Measurements from ENCODE around the gene MGAM2.
"Not testable (repeated sequence)": the region's sequence is repeated elsewhere in the genome, so short reads cannot be mapped to it uniquely, and the experiment has no call there.

MGAM2 gene

DNA sequence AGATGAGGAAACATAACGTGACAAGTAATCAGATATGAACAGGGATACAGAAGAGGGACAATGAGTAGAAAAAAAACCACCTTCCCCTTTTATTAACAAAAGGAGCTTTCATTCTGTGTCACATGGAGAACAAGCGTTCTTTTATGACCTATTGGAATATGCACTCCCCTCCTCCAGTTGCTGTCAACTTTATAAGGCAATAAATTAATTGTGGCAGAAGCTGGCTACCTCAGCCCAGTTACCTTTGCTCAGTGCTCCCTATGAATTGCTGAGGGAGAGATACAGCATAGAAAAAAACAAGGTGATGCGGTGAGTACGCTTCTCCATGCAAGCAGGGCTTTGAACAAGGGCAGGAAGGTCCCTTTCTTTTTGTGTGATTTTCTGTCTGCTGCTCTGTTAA, at the start of gene MGAM2:
Gene MGAM2, plus strand, starts transcription at position 220 of the 400 bp plus-strand sequence. CDS start 5,156 bp downstream, outside the sequence.
- DNase-seq (ENCODE audit: low read depth): no peak

DNA sequence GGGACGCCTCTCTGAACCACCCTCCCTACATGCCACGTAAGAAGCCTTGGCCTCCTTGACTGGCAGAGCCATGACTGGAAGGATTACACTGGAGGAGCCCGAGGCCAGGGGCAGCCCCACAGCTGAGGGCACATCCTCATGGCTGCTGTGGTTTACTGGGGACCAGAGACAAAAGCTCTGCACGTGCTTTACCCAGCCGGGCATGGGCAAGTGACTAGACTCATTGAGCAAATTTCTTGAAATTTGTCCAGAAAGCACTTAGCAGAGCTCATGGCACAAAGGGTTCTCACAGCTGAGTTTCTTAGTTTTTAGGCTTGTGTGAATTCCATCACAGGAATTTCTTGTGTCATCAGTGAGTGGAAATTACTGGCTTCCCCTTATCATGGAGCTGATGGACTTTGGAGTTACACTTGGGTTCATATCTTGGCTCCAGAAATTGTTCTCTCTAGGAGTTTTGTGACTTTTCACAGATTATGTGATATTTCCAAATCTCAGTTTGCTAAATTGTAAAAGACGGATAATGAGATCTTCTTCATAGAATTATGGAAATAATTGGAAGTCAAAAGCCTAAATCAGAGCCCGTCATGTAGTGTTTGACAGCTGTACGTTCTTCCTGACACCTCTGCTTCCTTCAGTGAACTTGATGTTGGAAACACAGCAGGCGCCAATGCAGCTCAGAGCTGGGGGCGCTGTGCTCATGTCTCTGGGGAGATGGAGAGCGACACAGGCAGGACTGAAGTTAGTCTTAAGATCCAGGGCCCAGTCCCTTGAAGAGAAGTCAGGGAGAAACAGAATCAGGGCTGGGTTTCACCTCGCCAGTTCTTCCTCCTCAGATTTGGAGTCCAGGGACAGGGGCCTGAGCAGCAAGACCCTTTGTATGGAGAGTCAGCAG, 47.7 kb upstream of the MGAM2 start:
- no peak for DNase-seq (ENCODE audit: low read depth)

DNA sequence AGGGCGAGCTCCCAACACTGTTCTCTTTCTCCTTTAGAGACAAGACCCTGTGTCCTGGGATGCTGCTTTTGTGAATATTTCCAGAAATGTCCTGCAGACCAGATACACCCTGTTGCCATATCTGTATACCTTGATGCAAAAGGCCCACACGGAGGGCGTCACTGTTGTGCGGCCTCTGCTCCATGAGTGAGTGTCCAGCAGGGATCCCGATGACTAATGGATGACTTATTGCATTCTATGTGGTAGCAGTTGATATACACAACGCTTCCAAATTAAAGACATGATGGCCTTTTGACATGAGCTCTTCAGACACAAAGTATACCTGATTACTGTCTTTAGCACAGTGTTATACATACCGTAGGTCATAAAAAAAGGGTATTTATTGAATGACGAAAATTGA, 45.0 kb upstream of the MGAM2 start:
- no peak for DNase-seq (ENCODE audit: low read depth)

DNA sequence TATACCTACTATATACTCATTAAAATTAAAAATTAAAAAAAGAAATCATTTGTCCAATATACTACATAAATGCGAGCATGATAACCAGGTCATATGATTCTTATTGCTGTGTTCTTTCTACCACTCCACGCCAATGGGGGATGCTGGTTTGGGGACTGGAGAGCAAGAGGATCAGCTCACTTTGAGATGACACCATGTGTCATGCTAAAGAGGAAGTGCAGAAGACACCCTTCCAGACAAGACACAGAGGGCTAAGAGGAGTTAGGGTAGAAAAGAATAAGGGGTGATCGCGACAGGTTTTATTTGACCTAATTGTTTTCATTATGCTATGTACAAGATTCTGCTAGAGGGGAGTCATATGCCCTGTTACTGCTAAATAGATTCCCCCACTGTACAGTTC, 33.8 kb upstream of the MGAM2 start:
- no peak for DNase-seq (ENCODE audit: low read depth)

DNA sequence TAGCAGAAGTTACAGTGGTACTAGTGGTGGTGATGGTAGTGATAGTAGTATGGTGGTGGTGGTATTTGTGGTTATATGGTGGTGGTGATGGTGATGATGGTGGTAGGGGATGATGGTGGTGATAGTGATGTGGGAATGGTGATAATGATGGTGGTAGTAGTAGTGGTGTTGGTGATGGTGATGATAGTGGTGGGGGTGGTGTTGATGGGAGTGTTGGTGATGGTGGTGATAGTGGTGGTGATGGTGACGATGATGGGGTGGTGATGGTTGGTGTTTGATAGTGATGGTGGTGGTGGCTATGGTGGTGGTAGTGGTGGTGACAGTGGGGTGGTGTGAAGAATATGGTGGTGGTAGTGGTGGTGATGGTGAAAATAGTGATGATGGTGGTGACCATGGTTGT, 27.9 kb upstream of the MGAM2 start:
- no peak for DNase-seq (ENCODE audit: low read depth)

DNA sequence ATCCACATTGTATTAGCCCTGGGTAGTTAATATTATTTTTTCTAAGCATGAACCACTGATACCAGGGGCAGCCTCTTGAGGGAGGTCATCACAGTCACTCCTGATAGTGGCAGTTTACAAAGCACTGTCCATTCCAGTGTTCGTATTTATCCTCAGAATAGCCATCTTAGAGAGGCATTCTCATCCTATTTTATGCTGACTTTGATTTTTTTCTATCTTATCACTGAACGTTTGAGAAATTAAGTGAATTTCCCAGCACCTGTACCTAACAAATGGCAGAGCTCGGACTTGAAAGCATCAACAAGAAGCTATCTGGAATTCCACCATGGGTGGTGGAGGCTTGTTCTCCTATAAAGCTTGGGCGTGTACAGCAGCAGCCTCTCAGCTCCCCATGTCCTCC, 26.1 kb upstream of the MGAM2 start:
- DNase-seq (ENCODE audit: low read depth): no peak

DNA sequence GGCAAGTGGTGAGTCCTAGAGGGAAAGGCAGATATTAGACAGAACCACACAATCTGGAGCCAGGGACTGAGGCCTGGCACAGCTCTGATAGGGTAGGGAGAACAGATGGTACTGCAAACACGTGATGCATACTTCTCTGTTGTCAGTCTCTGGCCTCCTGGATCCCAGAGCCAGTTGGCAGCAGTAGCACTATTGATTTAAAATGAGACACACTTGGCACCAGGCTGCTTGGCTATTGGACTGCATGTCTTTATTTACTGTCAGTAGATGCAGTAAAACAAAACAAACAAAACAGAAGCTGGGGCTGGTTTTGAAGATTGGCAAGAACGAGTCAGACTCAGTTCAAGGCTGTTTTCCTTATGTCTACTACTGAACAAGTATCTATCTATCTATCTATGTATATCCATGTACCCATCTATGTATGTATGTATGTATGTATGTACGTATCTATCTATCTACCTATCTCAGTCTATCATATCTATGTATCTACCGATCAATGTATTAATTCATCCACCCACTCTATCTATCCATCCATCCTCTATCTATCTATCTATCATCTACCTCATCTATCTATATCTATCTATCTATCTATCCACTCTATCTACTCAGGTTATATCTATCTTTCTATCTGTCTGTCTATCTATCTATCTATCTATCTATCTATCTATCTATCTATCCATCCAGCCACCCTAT, 23.4 kb upstream of the MGAM2 start:
- no peak for DNase-seq (ENCODE audit: low read depth)

DNA sequence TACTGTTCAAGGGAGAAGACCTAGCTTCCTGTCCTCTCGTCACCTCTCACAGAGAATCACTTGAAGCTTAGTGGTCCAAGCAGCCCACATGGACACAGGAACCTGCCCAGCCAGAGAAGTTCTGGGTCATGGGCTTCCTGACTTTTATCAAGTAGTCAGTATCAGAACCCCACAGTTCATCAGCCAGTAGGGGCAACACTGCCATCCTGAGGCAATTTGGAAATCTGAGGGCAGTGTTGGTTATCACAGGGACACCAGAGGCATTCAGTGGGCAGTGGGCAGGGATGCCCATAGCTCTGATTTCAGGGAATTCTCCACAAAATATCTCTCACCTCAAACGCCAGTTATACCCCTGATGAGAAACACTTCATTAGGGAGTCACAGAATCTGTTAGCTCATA, 22.5 kb upstream of the MGAM2 start:
- no peak for DNase-seq (ENCODE audit: low read depth)

DNA sequence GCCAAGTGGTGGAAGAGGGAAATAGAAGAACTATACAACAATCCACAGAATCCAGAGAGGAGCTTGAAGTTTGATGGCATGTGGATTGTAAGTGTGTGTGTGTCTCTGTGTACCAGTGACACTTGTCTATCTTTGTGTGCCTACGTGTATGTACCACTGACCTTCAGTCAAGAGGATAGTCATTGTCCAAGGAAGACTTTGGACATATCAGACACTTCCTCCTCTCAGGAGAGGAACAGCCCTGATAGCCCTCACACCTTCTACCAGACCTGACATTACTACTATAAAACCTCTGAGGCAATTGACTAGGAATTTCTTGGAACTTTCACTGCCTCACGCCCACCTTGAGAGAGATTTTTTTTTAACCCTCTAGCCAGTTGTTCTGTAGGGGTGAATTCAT, 19.6 kb upstream of the MGAM2 start:
- DNase-seq (ENCODE audit: low read depth): no peak

DNA sequence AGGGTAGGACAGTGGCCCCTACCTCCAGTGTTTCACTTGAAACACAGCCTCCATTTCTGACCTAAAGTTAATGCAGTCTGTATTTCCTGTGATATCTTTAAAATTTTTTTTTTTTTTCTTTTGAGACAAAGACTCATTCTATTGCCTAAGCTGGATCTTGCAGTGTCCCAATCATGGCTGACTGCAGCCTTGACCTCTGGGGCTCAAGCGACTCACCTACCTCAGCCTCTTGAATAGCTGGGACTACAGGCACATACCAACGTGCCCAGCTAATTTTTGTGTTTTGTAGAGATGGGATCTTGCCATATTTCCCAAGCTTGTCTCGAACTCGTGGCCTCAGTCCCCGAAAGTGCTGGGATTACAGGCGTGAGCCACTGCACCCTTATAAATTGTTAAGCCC, 16.7 kb upstream of the MGAM2 start:
- DNase-seq (ENCODE audit: low read depth): no peak

DNA sequence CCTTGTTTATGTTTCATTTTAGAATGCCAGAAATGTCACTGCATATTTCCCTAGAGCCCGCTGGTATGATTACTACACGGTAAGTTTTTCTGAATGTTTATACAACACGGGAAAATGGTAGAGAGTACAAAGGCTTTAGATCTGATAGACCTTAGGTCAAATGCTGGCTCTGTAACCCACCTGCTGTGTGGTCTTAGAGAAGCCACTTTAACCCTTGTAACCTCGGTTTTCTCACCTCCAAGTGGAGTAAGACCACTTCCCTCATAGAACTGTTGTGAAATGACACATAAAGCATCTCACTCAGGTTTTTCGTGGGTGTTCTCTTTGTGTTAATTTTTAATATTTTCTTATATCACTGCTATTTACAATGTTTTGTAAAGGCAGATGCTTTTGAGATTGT, 13.9 kb upstream of the MGAM2 start:
- no peak for DNase-seq (ENCODE audit: low read depth)

DNA sequence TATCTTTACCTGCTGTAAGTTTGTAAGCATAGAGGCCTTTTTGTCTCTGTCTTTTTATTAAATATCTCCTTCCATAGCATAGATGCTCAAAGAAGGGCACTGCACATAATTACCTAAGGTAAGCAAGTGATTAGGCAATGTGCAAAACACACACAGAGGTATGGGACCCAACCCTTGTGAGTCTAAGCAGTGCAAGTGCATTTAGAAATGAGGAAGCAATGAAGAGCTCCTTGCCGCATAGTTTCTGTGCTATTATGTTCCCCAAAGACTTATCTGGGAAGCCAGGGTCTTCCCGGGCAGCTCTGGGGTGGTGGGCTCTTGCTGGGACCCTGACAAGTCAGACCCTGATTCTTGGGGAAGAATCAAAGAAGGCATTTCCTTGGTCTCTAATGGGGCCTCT, 13.5 kb upstream of the MGAM2 start:
- DNase-seq (ENCODE audit: low read depth): no peak

DNA sequence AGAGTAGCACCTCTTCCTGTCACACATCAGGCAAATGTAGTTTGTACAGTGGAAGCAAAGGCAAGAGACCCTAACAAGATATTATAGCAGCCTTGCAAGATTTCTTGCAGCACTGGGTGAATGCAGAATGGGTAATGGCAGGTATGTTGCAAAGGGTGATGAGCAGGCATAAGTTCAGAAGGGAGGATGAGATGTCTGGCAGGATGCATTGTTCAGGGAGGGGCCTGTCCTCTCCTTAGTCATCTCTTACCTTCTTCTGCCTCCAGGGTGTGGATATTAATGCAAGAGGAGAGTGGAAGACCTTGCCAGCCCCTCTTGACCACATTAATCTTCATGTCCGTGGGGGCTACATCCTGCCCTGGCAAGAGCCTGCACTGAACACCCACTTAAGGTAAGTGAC, 12.2 kb upstream of the MGAM2 start:
- DNase-seq (ENCODE audit: low read depth): not testable (repeated sequence)

DNA sequence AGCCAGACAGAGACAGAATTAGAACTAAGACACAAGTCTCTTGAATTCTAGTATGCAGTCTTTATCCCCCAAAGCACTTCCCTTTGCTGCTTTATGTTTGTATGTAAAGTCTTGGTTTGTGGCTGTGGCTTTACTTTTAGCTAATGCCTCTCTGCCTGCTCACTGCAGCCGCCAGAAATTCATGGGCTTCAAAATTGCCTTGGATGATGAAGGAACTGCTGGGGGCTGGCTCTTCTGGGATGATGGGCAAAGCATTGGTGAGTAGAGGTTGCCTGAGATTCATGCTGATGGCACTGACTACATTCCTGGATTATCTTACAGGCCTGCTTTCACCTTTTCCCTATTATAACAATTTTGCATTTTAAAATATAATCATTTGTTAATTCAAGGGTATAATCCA, 10.9 kb upstream of the MGAM2 start:
- no peak for DNase-seq (ENCODE audit: low read depth)

DNA sequence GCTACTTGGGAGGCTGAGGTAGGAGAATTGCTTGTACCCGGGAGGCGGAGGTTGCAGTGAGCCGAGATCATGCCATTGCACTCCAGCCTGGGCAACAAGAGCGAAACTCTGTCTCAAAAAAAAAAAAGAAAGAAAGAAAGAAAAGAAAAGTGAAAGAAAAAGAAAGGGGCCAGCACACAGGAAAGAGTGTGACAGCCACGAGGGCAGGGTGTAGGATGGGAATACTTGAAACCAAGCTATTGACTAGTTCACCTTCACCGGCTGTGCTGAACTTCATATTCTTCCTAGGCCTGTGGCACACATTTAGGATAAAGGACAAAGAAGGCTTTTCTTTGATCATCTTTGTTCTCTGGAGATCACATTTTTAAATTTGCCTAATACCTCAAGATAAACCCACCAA, 9.7 kb upstream of the MGAM2 start:
- DNase-seq (ENCODE audit: low read depth): not testable (repeated sequence)

DNA sequence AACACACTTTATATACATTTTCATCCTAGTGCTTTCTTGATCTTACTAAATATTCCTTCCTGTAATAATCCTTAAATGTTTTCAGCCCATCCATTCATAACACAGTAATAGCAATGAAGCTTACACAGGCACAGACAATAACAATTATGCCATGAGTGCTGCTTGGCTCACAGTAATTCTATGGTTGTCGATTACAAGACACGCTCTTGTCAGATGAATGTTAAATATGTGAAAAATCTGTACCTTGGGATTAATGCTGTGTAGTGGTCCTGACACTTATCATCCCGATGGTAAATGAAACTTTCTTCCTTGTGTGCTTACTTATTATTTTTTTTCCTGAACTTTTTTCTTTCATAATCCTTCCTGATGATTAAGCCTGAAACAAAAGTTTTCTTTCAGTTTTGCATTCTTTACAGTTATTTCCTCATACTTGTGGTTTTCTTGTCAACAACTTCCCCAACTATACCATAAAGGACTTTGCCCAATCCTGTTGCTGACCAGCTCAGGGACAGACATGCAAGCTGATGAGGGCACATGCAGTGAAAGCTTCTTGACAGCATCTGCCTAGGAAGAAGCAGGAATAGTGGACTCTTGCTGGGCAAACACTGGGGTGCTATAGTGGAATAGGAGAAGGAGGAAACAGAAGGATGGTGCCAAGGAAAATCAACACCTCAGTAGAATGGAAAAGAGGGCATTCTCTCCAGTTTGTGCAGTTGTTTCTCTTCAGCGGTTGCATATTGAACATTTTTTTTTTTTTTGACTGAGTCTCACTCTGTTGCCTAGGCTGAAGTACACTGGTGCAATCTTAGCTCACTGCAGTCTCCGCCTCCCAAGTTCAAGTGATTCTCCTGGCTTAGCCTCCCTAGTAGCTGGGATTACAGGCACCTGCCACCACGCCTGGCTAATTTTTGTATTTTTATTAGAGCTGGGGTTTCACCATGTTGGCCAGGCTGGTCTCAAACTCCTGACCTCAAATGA, 6.7 kb upstream of the MGAM2 start:
- DNase-seq (ENCODE audit: low read depth): no peak

DNA sequence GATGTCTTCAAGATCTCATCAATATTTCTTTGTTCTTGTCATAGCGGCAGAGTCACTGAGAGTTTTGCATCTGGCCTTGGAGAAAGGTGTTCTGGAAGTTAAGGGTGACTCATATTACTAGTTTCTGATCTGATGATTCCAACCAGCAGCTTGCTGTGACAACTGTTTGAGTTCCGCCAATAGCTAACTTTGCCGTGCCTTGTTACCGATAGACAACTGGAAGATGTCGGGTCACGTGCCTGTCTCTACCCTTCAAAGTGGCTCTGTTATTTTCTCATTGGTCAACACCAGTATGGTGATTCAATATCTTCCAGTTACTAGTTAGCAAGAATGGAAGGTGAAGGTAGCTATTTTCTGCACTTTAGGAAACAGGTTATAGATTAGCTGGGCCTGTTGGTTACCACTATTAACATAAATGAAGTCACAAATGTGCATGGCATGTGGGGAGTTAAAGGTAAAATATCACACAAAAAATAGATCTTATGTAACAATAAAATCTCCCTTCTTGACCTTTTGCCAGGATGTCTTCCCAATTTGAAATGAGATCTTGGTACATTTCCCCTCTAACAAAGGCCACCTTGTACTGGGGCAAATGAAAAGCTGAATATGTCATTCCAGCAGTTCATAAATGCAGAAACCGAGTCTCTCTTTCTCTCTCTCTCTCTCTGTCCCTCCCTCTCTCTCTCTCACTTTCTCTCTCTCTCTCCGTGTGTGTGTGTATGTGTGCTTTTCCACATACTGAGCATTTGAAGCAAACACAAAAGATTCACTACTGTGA, 2.6 kb upstream of the MGAM2 start:
- no peak for DNase-seq (ENCODE audit: low read depth)

DNA sequence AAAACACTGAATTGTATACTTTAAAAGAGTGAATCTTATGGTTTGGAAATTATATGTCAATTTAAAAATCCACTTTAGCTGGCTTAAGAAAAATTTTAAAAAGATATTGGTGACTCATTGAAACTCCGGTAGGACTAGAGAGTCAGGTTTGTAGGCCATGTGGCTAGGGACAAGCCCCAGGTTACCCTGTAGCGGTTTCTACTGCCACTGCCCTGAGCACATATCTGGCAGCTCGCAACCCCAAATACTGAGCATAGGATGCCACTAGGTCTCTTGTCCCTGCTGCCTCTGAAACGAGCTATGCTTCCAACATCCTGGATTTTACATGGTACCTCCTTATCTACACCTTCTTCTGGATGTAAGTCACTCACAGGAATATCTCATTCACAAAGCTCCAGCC, 1.4 kb upstream of the MGAM2 start:
- no peak for DNase-seq (ENCODE audit: low read depth)

DNA sequence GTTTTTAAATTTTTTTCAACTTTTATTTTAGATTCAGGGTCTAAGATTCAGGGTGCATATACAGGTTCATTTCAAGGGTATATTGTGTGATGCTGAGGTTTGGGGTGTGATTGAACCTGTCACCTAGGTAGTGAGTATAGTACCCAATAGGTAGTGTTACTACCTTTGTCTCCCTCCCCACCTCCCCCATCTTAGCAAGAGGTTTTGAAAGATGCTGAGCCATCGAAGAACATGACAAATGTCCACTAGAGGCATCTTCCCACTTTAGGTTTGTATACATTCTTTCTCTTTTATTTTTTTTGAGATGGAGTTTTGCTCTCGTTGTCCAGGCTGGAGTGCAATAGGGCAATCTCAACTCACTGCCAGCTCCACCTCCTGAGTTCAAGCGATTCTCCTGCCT, 880 bp upstream of the MGAM2 start:
- no peak for DNase-seq (ENCODE audit: low read depth)

DNA sequence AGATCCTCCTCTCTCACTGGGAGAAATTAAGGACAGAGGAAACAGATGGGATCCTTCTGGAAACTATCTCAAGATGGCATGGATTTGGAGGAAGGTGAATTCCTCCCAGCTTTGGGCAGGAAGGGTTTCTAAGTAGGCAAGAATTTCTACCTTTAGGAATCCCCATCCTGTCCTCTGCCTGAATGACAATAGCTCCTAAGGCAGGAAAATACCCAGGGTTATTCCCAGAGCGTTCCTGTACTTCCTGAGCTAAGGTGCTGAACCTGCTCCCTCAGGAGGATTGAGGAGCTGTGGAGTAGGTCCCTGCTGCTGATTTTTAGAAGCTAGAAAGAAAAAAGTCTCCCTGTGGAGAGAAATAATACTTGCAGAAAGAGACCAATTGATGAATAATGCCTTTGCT, 568 bp downstream of the MGAM2 start:
- DNase-seq (ENCODE audit: low read depth): no peak

DNA sequence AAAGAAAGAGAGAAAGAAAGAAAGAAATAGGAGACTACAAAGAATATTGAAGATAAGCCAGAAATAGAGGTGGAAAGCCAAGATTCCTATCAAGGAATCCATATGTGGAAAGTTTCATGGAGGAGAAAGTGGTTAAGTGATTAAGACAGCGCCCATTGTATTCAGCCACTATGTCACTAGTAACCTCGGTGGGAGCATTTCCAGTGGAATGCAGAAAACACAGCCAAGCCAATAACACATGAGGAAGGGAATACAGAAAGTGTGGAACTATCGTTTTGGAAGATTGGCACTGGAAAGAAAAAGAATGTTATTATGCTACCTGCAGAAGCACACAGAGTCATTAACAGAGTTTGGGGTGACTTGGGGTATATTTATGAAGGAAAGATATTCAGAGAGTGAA, 2.7 kb downstream of the MGAM2 start:
- no peak for DNase-seq (ENCODE audit: low read depth)

DNA sequence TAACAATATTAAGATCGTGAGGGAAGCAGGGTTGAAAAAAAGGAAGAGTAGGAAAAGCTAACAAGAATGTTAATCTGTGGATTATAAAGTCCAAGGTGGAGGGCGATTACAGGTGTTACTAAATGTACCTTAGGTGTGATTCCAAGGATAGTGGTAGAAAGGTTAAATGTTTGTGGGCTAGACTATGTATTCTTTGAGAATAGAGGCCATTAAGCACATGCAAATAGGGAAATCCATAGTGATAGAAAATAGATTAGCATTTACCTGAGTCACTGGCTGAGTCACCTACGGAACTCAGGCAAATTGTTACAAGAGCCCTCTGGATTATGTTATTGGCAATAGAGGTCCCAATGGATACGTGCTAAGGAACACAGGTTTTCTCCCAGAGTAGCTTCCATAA, 9.0 kb downstream of the MGAM2 start:
- no peak for DNase-seq (ENCODE audit: low read depth)

All from GM04504 (cell line).